Thyroid gland (tissue), 4 donors: ENCODE measurements around the gene MAST3. TPM values are rescaled to one million over a fixed set of nuclear protein-coding genes. Genes with fewer than 3 reads are reported as not detected.
A peak's percentile ranks its signal among the peaks of the same experiment; 100 is the strongest.
"Not testable (repeated sequence)": the region's sequence is repeated elsewhere in the genome, so short reads cannot be mapped to it uniquely, and the experiment has no call there.

Experiments
- DNase-seq, 2 donors: peaks; one replicate each; pipeline ENCODE4 v3.0.0-alpha.2; 2019
- H3K27ac ChIP-seq, 3 donors: fragments of 200-600 bp; sonication (generic); 1 replicate in 2 of 3; 2 replicates in 1 of 3; pipeline ENCODE4 v1.5.1; 2016 to 2019; ENCODE audit warnings: mild to moderate bottlenecking in 1 of 3, moderate library complexity in 1 of 3
- H3K27me3 ChIP-seq: fragments of 200-600 bp; sonication (generic); one replicate; pipeline ENCODE4 v1.5.1; 2019
- H3K36me3 ChIP-seq, 2 donors: fragments of 200-600 bp; sonication (generic); one replicate each; pipeline ENCODE4 v1.5.1; 2016 to 2019
- H3K4me1 ChIP-seq, 2 donors: fragments of 200-600 bp; sonication (generic); one replicate each; pipeline ENCODE4 v1.5.1; 2017 to 2019
- H3K4me3 ChIP-seq, 3 donors: fragments of 200-600 bp; sonication (generic); replicated peaks in 1 of 3; 1 replicate in 2 of 3; 2 replicates in 1 of 3; pipeline ENCODE4 v1.5.1; 2016; ENCODE audit warnings: mild to moderate bottlenecking in 1 of 3
- H3K9me3 ChIP-seq: fragments of 200-600 bp; sonication (generic); one replicate; pipeline ENCODE4 v1.5.1; 2017
- CTCF ChIP-seq, 6 experiments: fragments of 200-600 bp in 3 of 6; fragments of 450-650 bp in 3 of 6; sonication (generic) in 3 of 6; IDR thresholded peaks; one replicate each; pipeline ENCODE4 v1.5.1; 2016 to 2019; ENCODE audit warnings: antibody characterized with exemption in 6 of 6, mild to moderate bottlenecking in 2 of 6, inconsistent platforms in 1 of 6, moderate library complexity in 1 of 6
- POLR2A ChIP-seq, 2 donors: fragments of 450-650 bp; IDR thresholded peaks; one replicate each; pipeline ENCODE4 v1.6.1; 2017; ENCODE audit warnings: antibody characterized with exemption in 2 of 2, mild to moderate bottlenecking in 2 of 2, moderate library complexity in 1 of 2
- WGBS, 2 donors: methylation state at CpG; one replicate each; pipeline ENCODE4 v1.1.5; 2017; 5-methylcytosine and 5-hydroxymethylcytosine counted together
- intact Hi-C: fragments of 100-400 bp; cut with DNase I; formaldehyde crosslinking; loops from one replicate; pipeline ENCODE4 v1.15.1; 2023
- total RNA-seq, 4 donors: library from RNA; depleted of rRNA; stranded (reverse); fragments of >200 nt; gene quantifications; one replicate each; pipeline ENCODE4 v1.2.3, GENCODE V29; 2016

Gene MAST3
- total RNA-seq, 4 donors from 2014 or later = 4.8 to 5.6 (median 5.0) TPM

- Histone ChIP-seq H3K27me3 (no peaks in the 10 kb centered on the region), H3K27ac (no peak overlapping the region), H3K36me3 (no peaks in the 10 kb centered on the region), H3K4me3 (no peak overlapping the region), H3K9me3 (no peaks in the 10 kb centered on the region), H3K4me1 (no peaks in the 10 kb centered on the region)
- WGBS, 2 donors = 79 to 84% methylated on average over 8 of the region's 8 CpGs
- TF ChIP-seq POLR2A (IDR thresholded peaks at IDR 0.05) (no peak), CTCF (IDR thresholded peaks at IDR 0.05) (no peak)
- intact Hi-C loops = no loop called here
- DNase-seq = no peak
Measured at GRCh38 chr19:18085702-18086457, 11.7 kb upstream of the MAST3 start.

- DNase-seq = no peak
- 51 to 58% methylated on average over 12 of the region's 12 CpGs for WGBS, 2 donors
- H3K9me3 ChIP-seq = no peaks in the 10 kb centered on the region
- H3K27me3 ChIP-seq = no peaks in the 10 kb centered on the region
- H3K4me3 ChIP-seq = no peak within 1 kb of the TSS
- no peak for TF ChIP-seq POLR2A (IDR thresholded peaks at IDR 0.05)
- TF ChIP-seq CTCF (IDR thresholded peaks at IDR 0.05) = no peak
- intact Hi-C loops = no loop called here
- H3K36me3 ChIP-seq = no peaks in the 10 kb centered on the region
- H3K4me1 ChIP-seq = no peaks in the 10 kb centered on the region
- H3K27ac ChIP-seq = no peak within 1 kb of the TSS
Measured at GRCh38 chr19:18086590-18087138, 10.9 kb upstream of the MAST3 start, which contains the start of gene IL12RB1. Gene IL12RB1, minus strand, starts transcription at chr19:18086934. Its CDS starts 111 bp downstream, at chr19:18086823.

GRCh38 chr19:18089096-18089541 is 8.5 kb upstream of the MAST3 start:
- peak; percentile 2 to 13 for DNase-seq
- 69% methylated on average over 11 of the region's 11 CpGs for WGBS, 2 donors
- H3K36me3 ChIP-seq, intact Hi-C loops, H3K27me3 ChIP-seq, H3K9me3 ChIP-seq, H3K4me1 ChIP-seq, H3K27ac ChIP-seq, H3K4me3 ChIP-seq: not testable (repeated sequence)

GRCh38 chr19:18089726-18090125 is 7.9 kb upstream of the MAST3 start:
- H3K9me3 ChIP-seq = no peaks in the 10 kb centered on the region
- no peaks in the 10 kb centered on the region for H3K36me3 ChIP-seq
- H3K4me3 ChIP-seq = no peak overlapping the region
- H3K27me3 ChIP-seq = no peaks in the 10 kb centered on the region
- intact Hi-C loops = no loop called here
- no peak overlapping the region for H3K27ac ChIP-seq
- WGBS, 2 donors = 68 to 86% methylated on average over 4 to 5 of the region's 5 CpGs
- no peak for TF ChIP-seq POLR2A (IDR thresholded peaks at IDR 0.05)
- TF ChIP-seq CTCF (IDR thresholded peaks at IDR 0.05) = no peak
- no peak for DNase-seq
- no peaks in the 10 kb centered on the region for H3K4me1 ChIP-seq

- no peaks in the 10 kb centered on the region for H3K36me3 ChIP-seq
- WGBS, 2 donors = 74% methylated on average over 12 of the region's 12 CpGs
- H3K4me1 ChIP-seq = no peaks in the 10 kb centered on the region
- no peaks in the 10 kb centered on the region for H3K27me3 ChIP-seq
- H3K9me3 ChIP-seq = no peaks in the 10 kb centered on the region
- no peak overlapping the region for H3K27ac ChIP-seq
- DNase-seq = no peak
- TF ChIP-seq POLR2A (IDR thresholded peaks at IDR 0.05) (no peak), CTCF (IDR thresholded peaks at IDR 0.05) (no peak)
- intact Hi-C loops = no loop called here
- H3K4me3 ChIP-seq = no peak overlapping the region
Measured at GRCh38 chr19:18090545-18091216, 6.9 kb upstream of the MAST3 start.
